Tibial nerve (tissue), 4 donors: ENCODE results near the gene PHAF1. TPM values are rescaled to one million over a fixed set of nuclear protein-coding genes. Genes with fewer than 3 reads are reported as not detected.

Source experiments
- DNase-seq, 2 donors: peaks; one replicate each; pipeline ENCODE4 v3.0.0-alpha.2; 2019; ENCODE audit warnings: low spot score in 2 of 2
- H3K27ac ChIP-seq, 4 donors: fragments of 200-600 bp; sonication (generic) in 3 of 4; one replicate each; pipeline ENCODE4 v1.5.1; 2017 to 2019; ENCODE audit warnings: mild to moderate bottlenecking in 1 of 4
- H3K27me3 ChIP-seq, 2 donors: fragments of 200-600 bp; sonication (generic) in 1 of 2; one replicate each; pipeline versions ENCODE4 v1.5.1 to v1.6.0; 2017 to 2019
- H3K36me3 ChIP-seq, 3 donors: fragments of 200-600 bp; sonication (generic); one replicate each; pipeline ENCODE4 v1.5.1; 2018 to 2019
- H3K4me1 ChIP-seq, 4 donors: fragments of 200-600 bp; sonication (generic) in 3 of 4; one replicate each; pipeline ENCODE4 v1.5.1; 2017 to 2019
- H3K4me3 ChIP-seq, 4 donors: fragments of 200-600 bp; sonication (generic) in 3 of 4; one replicate each; pipeline ENCODE4 v1.5.1; 2017 to 2019; ENCODE audit warnings: mild to moderate bottlenecking in 1 of 4, moderate library complexity in 1 of 4
- H3K9me3 ChIP-seq, 4 donors: fragments of 200-600 bp; sonication (generic) in 3 of 4; one replicate each; pipeline ENCODE4 v1.5.1; 2017 to 2019
- EP300 ChIP-seq, 2 donors: sonication (generic); formaldehyde crosslinking; IDR thresholded peaks; one replicate each; pipeline ENCODE4 v1.6.1; 2017; ENCODE audit warnings: antibody characterized with exemption in 2 of 2, mild to moderate bottlenecking in 1 of 2
- POLR2A ChIP-seq, 2 donors: fragments of 450-650 bp; IDR thresholded peaks; one replicate each; pipeline ENCODE4 v1.6.1; 2017; ENCODE audit warnings: antibody characterized with exemption in 2 of 2, mild to moderate bottlenecking in 2 of 2, moderate library complexity in 2 of 2
- WGBS, 2 donors: methylation state at CpG; one replicate each; pipeline ENCODE4 v1.1.5; 2018; 5-methylcytosine and 5-hydroxymethylcytosine counted together
- total RNA-seq, 4 donors: library from RNA; depleted of rRNA; stranded (reverse); fragments of >200 nt; gene quantifications; one replicate each; pipeline ENCODE4 v1.1.0, GENCODE V29; 2016
- TF ChIP-seq, protein P1 (sequence below), 5 experiments: fragments of 200-600 bp in 3 of 5; fragments of 450-650 bp in 2 of 5; sonication (generic) in 3 of 5; IDR thresholded peaks; one replicate each; pipeline ENCODE4 v1.5.1; 2016 to 2019; ENCODE audit warnings: antibody characterized with exemption in 5 of 5, mild to moderate bottlenecking in 3 of 5, moderate library complexity in 2 of 5

The PHAF1 gene
- total RNA-seq, 4 donors from 2014 or later: 22.2 to 34.5 (median 28.1) TPM

DNA sequence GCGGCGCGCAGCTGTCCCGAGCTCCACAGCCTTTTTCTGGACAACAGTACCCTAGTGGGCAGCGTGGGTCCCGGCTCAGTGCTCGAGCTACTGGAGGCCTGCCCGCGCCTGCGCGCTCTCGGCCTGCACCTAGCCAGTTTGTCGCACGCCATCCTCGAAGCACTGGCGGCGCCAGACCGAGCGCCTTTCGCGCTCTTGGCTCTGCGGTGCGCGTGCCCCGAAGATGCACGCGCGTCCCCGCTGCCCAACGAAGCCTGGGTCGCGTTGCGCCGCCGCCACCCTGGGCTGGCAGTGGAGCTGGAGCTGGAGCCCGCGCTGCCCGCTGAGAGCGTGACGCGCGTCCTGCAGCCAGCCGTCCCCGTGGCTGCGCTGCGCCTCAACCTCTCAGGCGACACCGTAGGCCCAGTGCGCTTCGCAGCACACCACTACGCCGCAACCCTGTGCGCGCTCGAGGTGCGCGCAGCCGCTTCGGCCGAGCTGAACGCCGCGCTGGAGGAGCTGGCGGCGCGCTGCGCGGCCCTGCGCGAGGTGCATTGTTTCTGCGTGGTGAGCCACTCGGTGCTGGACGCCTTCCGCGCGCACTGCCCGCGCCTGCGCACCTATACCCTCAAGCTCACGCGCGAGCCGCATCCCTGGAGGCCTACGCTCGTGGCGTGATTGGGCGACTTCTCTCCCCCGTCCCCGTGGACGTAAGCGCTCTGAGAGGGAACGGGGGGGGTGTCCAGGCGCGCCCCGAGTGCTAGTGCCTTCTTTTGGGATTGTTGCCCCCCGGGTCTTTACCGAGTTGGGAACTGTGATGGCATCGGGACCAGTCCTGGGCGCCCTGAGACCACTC is 53.6 kb downstream of the PHAF1 start:
- peak in 1 of 2 donors; percentile 16 for DNase-seq
- no peaks in the 10 kb centered on the region for H3K36me3 ChIP-seq
- peaks cover 0 to 73% (median 39%) of the 10 kb centered on the region in 4 donors for H3K4me1 ChIP-seq
- H3K27me3 ChIP-seq: peaks cover 0 to 64% of the 10 kb centered on the region in 2 donors
- H3K4me3 ChIP-seq: peak overlapping the region; percentile 24 to 49 (median 27)
- no peaks in the 10 kb centered on the region for H3K9me3 ChIP-seq
- peak overlapping the region; percentile 56 to 78 (median 60) for H3K27ac ChIP-seq
- TF ChIP-seq POLR2A (IDR thresholded peaks at IDR 0.05) (peak in 1 of 2 donors; percentile 27), EP300 (IDR thresholded peaks at IDR 0.05) (no peak)
- TF ChIP-seq, protein P1, sequence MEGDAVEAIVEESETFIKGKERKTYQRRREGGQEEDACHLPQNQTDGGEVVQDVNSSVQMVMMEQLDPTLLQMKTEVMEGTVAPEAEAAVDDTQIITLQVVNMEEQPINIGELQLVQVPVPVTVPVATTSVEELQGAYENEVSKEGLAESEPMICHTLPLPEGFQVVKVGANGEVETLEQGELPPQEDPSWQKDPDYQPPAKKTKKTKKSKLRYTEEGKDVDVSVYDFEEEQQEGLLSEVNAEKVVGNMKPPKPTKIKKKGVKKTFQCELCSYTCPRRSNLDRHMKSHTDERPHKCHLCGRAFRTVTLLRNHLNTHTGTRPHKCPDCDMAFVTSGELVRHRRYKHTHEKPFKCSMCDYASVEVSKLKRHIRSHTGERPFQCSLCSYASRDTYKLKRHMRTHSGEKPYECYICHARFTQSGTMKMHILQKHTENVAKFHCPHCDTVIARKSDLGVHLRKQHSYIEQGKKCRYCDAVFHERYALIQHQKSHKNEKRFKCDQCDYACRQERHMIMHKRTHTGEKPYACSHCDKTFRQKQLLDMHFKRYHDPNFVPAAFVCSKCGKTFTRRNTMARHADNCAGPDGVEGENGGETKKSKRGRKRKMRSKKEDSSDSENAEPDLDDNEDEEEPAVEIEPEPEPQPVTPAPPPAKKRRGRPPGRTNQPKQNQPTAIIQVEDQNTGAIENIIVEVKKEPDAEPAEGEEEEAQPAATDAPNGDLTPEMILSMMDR (IDR thresholded peaks at IDR 0.05): no peak
- 4 to 6% methylated on average over 43 to 72 of the region's 99 CpGs for WGBS, 2 donors

DNA sequence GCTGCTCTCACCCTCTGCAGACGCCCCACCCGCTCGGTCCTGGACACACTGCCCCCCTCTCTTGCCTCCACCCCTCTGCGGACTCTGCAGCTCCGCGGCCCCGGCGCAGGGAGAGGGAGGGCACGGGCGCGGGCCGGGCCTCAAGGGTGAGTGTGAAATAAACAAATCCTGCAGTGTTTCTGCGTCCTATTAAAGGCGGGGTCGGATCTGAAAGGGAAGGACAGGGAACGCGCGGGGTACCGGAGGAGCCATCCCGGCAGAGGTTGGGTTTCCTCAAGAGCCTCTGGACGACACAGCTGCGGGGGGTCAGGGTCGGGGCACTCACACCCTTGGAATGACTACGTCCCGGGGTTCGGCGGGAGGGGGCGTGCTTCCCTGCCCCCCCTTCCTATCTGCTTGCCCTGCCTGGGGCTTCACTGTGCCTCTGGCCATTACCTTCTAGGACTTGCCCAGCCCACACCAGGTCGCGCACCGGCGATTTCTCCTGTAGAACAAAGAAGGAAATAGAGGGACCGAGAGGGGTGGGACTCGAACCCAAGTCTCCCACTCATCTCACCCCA is 54.3 kb downstream of the PHAF1 start:
- Histone ChIP-seq H3K27ac (peak overlapping the region; percentile 56 to 78 (median 60)), H3K4me3 (peak overlapping the region; percentile 24 to 49 (median 27)), H3K27me3 (peaks cover 0 to 68% of the 10 kb centered on the region in 2 donors), H3K36me3 (no peaks in the 10 kb centered on the region), H3K9me3 (no peaks in the 10 kb centered on the region), H3K4me1 (peaks cover 0 to 74% (median 38%) of the 10 kb centered on the region in 4 donors)
- TF ChIP-seq POLR2A (IDR thresholded peaks at IDR 0.05) (no peak), EP300 (IDR thresholded peaks at IDR 0.05) (no peak)
- TF ChIP-seq, protein P1 (IDR thresholded peaks at IDR 0.05): no peak
- 1 to 6% methylated on average over 24 to 27 of the region's 34 CpGs for WGBS, 2 donors
- DNase-seq: no peak

DNA sequence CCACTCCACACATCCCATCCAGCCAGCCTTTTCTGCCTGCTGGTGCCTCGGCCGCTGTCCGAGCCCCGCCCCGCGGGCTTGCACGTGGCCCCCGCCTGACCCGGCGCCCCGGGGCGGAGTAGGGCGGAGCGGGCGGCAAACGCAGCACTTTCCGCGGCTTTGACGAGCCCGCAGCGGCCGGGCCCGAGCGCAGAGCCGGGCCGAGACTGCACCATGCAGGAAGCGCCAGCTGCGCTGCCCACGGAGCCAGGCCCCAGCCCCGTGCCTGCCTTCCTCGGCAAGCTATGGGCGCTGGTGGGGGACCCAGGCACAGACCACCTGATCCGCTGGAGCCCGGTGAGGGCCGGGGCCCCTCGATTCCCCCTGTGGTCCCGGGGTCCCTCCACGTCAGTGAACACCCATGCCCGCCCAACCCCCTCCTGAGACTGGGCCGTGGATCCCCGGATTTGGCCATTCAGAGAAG is 54.9 kb downstream of the PHAF1 start, which contains the start of gene HSF4:
HSF4 (plus strand) TSS at position 147 of the 463 bp plus-strand sequence; CDS start at position 214, 67 bp downstream.
- Histone ChIP-seq H3K4me3 (peak within 1 kb of the TSS; percentile 24 to 49 (median 27)), H3K27ac (peak within 1 kb of the TSS; percentile 58 to 78 (median 66)), H3K9me3 (no peaks in the 10 kb centered on the region), H3K36me3 (no peaks in the 10 kb centered on the region), H3K27me3 (peaks cover 0 to 68% of the 10 kb centered on the region in 2 donors), H3K4me1 (peaks cover 0 to 76% (median 42%) of the 10 kb centered on the region in 4 donors)
- WGBS, 2 donors: 0 to 1% methylated on average over 4 to 21 of the region's 41 CpGs
- DNase-seq: peak in 1 of 2 donors; percentile 31
- TF ChIP-seq POLR2A (IDR thresholded peaks at IDR 0.05): peak in 1 of 2 donors; percentile 57
- peak in 1 of 2 donors; percentile 33 for TF ChIP-seq EP300 (IDR thresholded peaks at IDR 0.05)
- TF ChIP-seq, protein P1 (IDR thresholded peaks at IDR 0.05): no peak

DNA sequence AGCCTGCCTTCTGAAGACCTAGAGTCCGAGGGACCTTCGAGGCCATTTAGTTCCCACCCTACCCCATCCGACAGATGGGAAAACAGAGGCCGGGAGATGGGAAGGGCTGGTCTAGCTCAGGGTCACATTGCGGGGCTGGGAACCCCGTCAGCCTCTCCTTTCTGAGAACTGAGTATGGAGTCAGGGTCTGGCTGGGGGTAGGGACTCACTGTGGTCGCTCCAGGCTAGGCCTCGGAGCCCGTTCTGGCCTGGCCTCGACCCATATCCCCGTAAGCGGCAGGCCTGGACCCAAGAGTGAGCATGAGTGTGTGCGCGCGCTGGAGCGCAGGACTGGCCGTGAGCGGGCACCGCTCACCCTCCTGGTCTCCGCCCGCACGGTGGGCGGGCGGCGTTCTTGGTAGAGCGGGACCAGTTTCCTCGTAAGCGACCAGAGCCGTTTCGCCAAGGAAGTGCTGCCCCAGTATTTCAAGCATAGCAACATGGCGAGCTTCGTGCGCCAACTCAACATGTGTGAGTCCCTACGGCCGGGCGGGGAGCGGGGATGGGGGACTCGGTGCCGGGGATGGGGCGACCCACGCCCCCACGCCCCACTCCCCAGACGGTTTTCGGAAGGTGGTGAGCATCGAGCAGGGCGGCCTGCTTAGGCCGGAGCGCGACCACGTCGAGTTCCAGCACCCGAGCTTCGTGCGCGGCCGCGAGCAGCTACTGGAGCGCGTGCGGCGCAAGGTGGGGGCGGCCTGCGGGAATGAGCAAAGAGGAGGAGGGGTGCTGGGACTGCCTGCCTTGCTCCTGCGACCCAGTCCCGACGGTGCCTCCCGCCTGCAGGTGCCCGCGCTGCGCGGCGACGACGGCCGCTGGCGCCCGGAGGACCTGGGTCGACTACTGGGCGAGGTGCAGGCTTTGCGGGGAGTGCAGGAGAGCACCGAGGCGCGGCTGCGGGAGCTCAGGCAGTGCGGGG is 55.7 kb downstream of the PHAF1 start:
- H3K27me3 ChIP-seq: peaks cover 0 to 68% of the 10 kb centered on the region in 2 donors
- no peaks in the 10 kb centered on the region for H3K9me3 ChIP-seq
- peak overlapping the region; percentile 19 to 78 (median 64) for H3K27ac ChIP-seq
- WGBS, 2 donors: 23 to 34% methylated on average over 53 to 57 of the region's 85 CpGs
- TF ChIP-seq EP300 (IDR thresholded peaks at IDR 0.05) (no peak), POLR2A (IDR thresholded peaks at IDR 0.05) (no peak)
- TF ChIP-seq, protein P1 (IDR thresholded peaks at IDR 0.05): no peak
- peaks cover 0 to 78% (median 48%) of the 10 kb centered on the region in 4 donors for H3K4me1 ChIP-seq
- DNase-seq: no peak
- peak overlapping the region in 3 of 4 donors; percentile 24 to 49 (median 26) for H3K4me3 ChIP-seq
- H3K36me3 ChIP-seq: no peaks in the 10 kb centered on the region
